ENCODE results near the gene BEST3.

DNA sequence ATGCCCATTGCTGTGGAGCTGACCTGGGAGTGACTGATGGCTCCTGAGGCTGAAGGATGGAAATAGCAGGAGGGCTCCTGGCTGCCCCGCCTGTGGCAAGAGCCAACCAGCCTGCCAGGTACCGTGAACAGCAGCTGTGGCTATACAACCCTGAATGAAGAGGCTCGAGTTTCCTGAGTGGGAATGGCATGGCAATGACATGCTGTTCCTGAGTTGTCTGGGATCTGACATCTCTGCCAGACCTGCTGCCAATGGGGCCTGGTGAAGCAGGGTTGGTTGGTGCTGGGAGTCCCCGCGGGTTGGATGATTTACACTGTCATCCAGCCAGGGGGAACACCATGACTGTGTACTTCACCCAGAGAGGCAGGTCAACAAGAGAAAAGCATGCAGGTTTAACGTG, 56.6 kb downstream of the BEST3 start:
- TF ChIP-seq, protein P1, sequence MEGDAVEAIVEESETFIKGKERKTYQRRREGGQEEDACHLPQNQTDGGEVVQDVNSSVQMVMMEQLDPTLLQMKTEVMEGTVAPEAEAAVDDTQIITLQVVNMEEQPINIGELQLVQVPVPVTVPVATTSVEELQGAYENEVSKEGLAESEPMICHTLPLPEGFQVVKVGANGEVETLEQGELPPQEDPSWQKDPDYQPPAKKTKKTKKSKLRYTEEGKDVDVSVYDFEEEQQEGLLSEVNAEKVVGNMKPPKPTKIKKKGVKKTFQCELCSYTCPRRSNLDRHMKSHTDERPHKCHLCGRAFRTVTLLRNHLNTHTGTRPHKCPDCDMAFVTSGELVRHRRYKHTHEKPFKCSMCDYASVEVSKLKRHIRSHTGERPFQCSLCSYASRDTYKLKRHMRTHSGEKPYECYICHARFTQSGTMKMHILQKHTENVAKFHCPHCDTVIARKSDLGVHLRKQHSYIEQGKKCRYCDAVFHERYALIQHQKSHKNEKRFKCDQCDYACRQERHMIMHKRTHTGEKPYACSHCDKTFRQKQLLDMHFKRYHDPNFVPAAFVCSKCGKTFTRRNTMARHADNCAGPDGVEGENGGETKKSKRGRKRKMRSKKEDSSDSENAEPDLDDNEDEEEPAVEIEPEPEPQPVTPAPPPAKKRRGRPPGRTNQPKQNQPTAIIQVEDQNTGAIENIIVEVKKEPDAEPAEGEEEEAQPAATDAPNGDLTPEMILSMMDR (IDR thresholded peaks at IDR 0.05) = no peak
- no peak for TF ChIP-seq POLR2A (IDR thresholded peaks at IDR 0.05)

Measured in esophagus squamous epithelium (tissue), 4 donors.